ENCODE measurements around the gene ABHD17A.

- no peak for TF ChIP-seq POLR2A (IDR thresholded peaks at IDR 0.05)
- no peak for TF ChIP-seq CTCF (IDR thresholded peaks at IDR 0.05)
Observed at GRCh38 chr19:1868971-1869370, 16.3 kb downstream of the ABHD17A start.

Measured in uterus (tissue), 2 donors.